Activated CD4-positive, alpha-beta T cell treated with anti-CD3 and anti-CD28 coated beads, Interleukin-2, Interleukin-4, amounts not matched to agents 100 ng/mL and 50 ng/mL, durations not matched to agents 16 hours and 8 hours (primary cell): ENCODE results near the gene KLK10.
A peak's percentile ranks its signal among the peaks of the same experiment; 100 is the strongest.

Experiments
- DNase-seq: peaks from one replicate; pipeline ENCODE4 v3.0.0-alpha.2; 2020; ENCODE audit warnings: low spot score

The KLK10 gene

GRCh38 chr19:51025809-51026553, 6.5 kb upstream of the KLK10 start:
- no peak for DNase-seq

GRCh38 chr19:51025401-51025800, 5.9 kb upstream of the KLK10 start:
- DNase-seq = no peak

GRCh38 chr19:51024924-51025323, 5.4 kb upstream of the KLK10 start:
- DNase-seq = no peak

- no peak for DNase-seq
These were observed 4.4 kb upstream of the KLK10 start for GRCh38 chr19:51023946-51024345.

- no peak for DNase-seq
These were observed 3.0 kb upstream of the KLK10 start for GRCh38 chr19:51022526-51022925.

GRCh38 chr19:51020988-51021651, 1.6 kb upstream of the KLK10 start:
- DNase-seq = peak; percentile 19

GRCh38 chr19:51018745-51019543, 565 bp downstream of the KLK10 start:
- DNase-seq = no peak

GRCh38 chr19:51016798-51017683, 2.5 kb downstream of the KLK10 start:
- DNase-seq = no peak

- DNase-seq = no peak
These were observed 3.7 kb downstream of the KLK10 start for GRCh38 chr19:51015691-51016267.

- no peak for DNase-seq
These were observed 5.3 kb downstream of the KLK10 start for GRCh38 chr19:51014242-51014641.

- no peak for DNase-seq
These were observed 6.8 kb downstream of the KLK10 start for GRCh38 chr19:51012661-51013190.

- no peak for DNase-seq
These were observed 9.3 kb downstream of the KLK10 start for GRCh38 chr19:51010066-51010795.

- no peak for DNase-seq
These were observed 10.2 kb downstream of the KLK10 start for GRCh38 chr19:51009061-51009891.

GRCh38 chr19:51007488-51007887, 12.0 kb downstream of the KLK10 start:
- DNase-seq = no peak

GRCh38 chr19:51006406-51006805, 13.1 kb downstream of the KLK10 start:
- DNase-seq = no peak

- no peak for DNase-seq
These were observed 14.3 kb downstream of the KLK10 start for GRCh38 chr19:51005248-51005647.

- DNase-seq = no peak
These were observed 16.2 kb downstream of the KLK10 start for GRCh38 chr19:51003316-51003715.

- DNase-seq = peak; percentile 31
These were observed 16.8 kb downstream of the KLK10 start for GRCh38 chr19:51002542-51003311.

- DNase-seq = no peak
These were observed 17.4 kb downstream of the KLK10 start for GRCh38 chr19:51002089-51002532.
